ENCODE measurements around the gene ZFAND2B. TPM values are rescaled to one million over a fixed set of nuclear protein-coding genes. Genes with fewer than 3 reads are reported as not detected.

The ZFAND2B gene
- polyA plus RNA-seq, 1 of the 3 experiments (the other 2 are of a cell fraction), result 39.9 TPM

DNA sequence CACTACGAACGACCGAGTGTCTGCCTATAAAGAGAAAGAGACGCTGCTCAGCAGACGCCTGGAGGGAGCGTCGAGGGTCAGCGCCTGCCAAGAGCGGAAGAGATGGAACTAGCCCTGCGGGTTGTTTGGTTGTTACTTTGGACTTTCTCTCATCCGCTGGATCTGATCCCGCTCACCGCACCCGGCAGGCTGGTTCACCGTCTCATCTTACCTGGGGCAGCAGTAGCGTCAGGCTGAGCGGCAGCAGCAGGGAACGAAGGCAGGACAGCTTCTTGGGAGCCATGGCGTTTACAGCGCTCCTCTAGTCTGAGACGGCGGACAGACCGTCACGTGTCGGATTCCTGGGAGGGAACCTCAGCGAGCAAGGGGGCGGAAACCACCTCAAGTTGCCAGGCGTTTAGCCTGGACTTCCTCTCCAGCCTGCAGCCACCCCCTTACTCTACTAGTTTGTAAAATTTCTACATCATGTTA, 36.7 kb downstream of the ZFAND2B start:
- peaks cover under 1% of the 10 kb centered on the region for H3F3A ChIP-seq (replicated peaks; ENCODE audit: insufficient read depth)
- H3K36me3 ChIP-seq (replicated peaks in 1 of 2; ENCODE audit: control insufficient read depth in 1 of 2, insufficient read depth in 2 of 2, low read length in 1 of 2), result peaks cover 6 to 30% of the 10 kb centered on the region in 2 experiments
- H3K4me1 ChIP-seq (ENCODE audit: control insufficient read depth in 1 of 2, insufficient read depth in 2 of 2, low read depth in 1 of 2, low read length in 1 of 2), result peaks cover 0 to 21% of the 10 kb centered on the region in 2 experiments; a peak in 2 of 4 replicates
- no peaks in the 10 kb centered on the region for H3K9me3 ChIP-seq
- no peak for DNase-seq
- no peak overlapping the region for H3K9ac ChIP-seq
- no peaks in the 10 kb centered on the region for H4K20me1 ChIP-seq (ENCODE audit: insufficient read depth)
- peaks cover 20% of the 10 kb centered on the region for H3K79me2 ChIP-seq (ENCODE audit: insufficient read depth)
- no peaks in the 10 kb centered on the region for H3K9me2 ChIP-seq
- ChIA-PET CTCF (interaction anchor here (0.8 to 1.1 kb wide), 2 partner anchors 9 to 50 kb away, joined by 3 read pairs; partner anchors contain the start of gene TUBA4B), POLR2A (no interaction called here)
- H2AFZ ChIP-seq (ENCODE audit: low read depth), result no peak overlapping the region
- TF ChIP-seq TCF12 (IDR thresholded peaks at IDR 0.05), result no peak
- no peak for TF ChIP-seq EZH2phosphoT487 (IDR thresholded peaks at IDR 0.05; ENCODE audit: borderline replicate concordance, low read depth)
- no peak for TF ChIP-seq YY1 (IDR thresholded peaks at IDR 0.05; ENCODE audit: low read depth)
- TF ChIP-seq RAD21 (IDR thresholded peaks at IDR 0.05; ENCODE audit: low read length), result no peak
- 90% methylated on average over 25 of the region's 28 CpGs for WGBS (ENCODE audit: low lambda C conversion rate)
- no peaks in the 10 kb centered on the region for H3K27me3 ChIP-seq (ENCODE audit: insufficient read depth)
- H3K27ac ChIP-seq (ENCODE audit: low read depth in 2 of 2, low read length in 1 of 2), result no peak overlapping the region
- no peak overlapping the region for H3K4me2 ChIP-seq
- H3K4me3 ChIP-seq (ENCODE audit: low read depth in 2 of 2, low read length in 1 of 2), result no peak overlapping the region

DNA sequence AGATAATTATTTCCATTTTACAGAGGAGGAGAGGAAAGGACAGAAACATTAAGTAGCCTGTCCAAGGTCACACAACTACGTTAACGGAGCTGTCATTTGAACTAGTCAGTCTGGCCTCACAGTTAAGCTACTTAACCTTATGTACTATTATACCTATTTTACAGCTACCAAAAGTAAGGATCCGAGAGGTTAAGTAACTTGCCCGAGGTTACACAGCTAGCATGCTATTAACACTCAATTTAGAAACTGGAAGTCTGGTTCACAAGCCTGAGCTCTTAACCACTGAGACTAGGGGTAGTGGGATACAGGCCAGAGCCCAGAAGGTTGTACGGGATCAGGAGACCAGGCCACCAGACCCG, 38.2 kb downstream of the ZFAND2B start:
- no peaks in the 10 kb centered on the region for H4K20me1 ChIP-seq (ENCODE audit: insufficient read depth)
- ChIA-PET POLR2A (interaction anchor here (0.5 to 2.9 kb wide), 12 partner anchors 10 to 297 kb away, joined by 3 to 23 read pairs (median 6); partner anchors contain the start of genes ABCB6, ANKZF1, ATG9A and CNPPD1), CTCF (interaction anchor here (1.0 to 3.2 kb wide), 10 partner anchors 11 to 264 kb away, joined by 3 to 20 read pairs (median 4); partner anchors contain the start of gene NHEJ1)
- H3K36me3 ChIP-seq (replicated peaks in 1 of 2; ENCODE audit: control insufficient read depth in 1 of 2, insufficient read depth in 2 of 2, low read length in 1 of 2), result peaks cover 6 to 20% of the 10 kb centered on the region in 2 experiments
- no peaks in the 10 kb centered on the region for H3K27me3 ChIP-seq (ENCODE audit: insufficient read depth)
- TF ChIP-seq RCOR1 (IDR thresholded peaks at IDR 0.05; ENCODE audit: low read length) (0 out of 2 replicates have a peak, but pooled peaks have one; percentile 7), RXRA (IDR thresholded peaks at IDR 0.05; ENCODE audit: borderline replicate concordance, low read depth) (no peak)
- peak overlapping the region; percentile 73 for H2AFZ ChIP-seq (ENCODE audit: low read depth)
- H3K79me2 ChIP-seq (ENCODE audit: insufficient read depth), result peaks cover 20% of the 10 kb centered on the region
- H3K27ac ChIP-seq (ENCODE audit: low read depth in 2 of 2, low read length in 1 of 2), result peak overlapping the region; percentile 78 to 92
- 21% methylated on average over 6 of the region's 6 CpGs for WGBS (ENCODE audit: low lambda C conversion rate)
- peaks cover 15% of the 10 kb centered on the region for H3F3A ChIP-seq (replicated peaks; ENCODE audit: insufficient read depth)
- H3K9me2 ChIP-seq, result no peaks in the 10 kb centered on the region
- H3K9me3 ChIP-seq, result no peaks in the 10 kb centered on the region
- H3K9ac ChIP-seq, result peak overlapping the region; percentile 94
- peaks cover 10 to 26% of the 10 kb centered on the region in 2 experiments for H3K4me1 ChIP-seq (ENCODE audit: control insufficient read depth in 1 of 2, insufficient read depth in 2 of 2, low read depth in 1 of 2, low read length in 1 of 2)
- peak overlapping the region; percentile 91 for H3K4me2 ChIP-seq
- H3K4me3 ChIP-seq (ENCODE audit: low read depth in 2 of 2, low read length in 1 of 2), result peak overlapping the region; percentile 84 to 97
- DNase-seq, result no peak

DNA sequence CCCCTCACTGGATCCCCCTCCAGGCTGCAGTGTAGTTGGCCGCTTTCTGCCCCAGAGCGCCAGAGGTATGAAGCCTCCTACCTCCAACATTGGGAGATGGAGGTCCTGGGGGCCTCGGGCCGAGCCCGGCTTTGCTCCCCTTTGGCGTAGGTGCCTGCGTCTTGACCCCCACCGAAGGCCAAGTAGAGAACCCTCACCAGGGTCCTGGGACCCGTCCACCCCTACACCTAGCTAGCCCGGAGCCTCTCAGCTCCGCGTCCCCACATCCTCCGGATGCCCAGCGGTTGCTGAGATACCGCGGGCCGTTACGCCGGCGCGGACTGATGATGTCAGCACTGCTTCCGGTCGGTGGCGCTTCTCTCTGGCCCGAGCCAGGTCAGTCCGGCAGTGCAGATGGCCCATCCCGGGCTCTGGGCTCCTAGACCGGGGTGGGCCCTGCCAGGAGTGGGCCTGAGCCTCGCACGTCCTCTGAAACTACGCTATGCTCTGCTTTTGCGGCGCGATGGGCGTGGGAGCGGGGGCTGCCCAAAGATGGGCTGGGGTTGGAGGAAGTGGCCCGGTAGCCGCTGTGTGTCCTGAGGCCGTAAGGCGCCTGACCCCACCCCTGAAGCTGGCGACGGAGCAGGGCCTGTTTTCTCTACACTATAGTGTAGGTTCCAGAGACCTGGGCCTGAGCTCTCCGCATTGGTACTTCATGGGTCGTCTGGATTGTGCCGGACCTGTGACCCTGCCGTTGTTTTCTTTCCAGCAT, 38.7 kb downstream of the ZFAND2B start, which contains the start of the genes GLB1L and STK16:
TSS of gene GLB1L (minus strand) at position 297 of the 751 bp plus-strand sequence. CDS start 1,871 bp downstream, outside the sequence.
TSS of gene STK16 (plus strand) at position 332 of the 751 bp plus-strand sequence. CDS start 521 bp downstream, outside the sequence.
- Histone ChIP-seq H3F3A (replicated peaks; ENCODE audit: insufficient read depth) (peaks cover 19% of the 10 kb centered on the region), H3K27me3 (ENCODE audit: insufficient read depth) (no peaks in the 10 kb centered on the region), H3K9me2 (no peaks in the 10 kb centered on the region), H3K36me3 (replicated peaks in 1 of 2; ENCODE audit: control insufficient read depth in 1 of 2, insufficient read depth in 2 of 2, low read length in 1 of 2) (peaks cover 6 to 16% of the 10 kb centered on the region in 2 experiments), H3K9me3 (no peaks in the 10 kb centered on the region), H3K79me2 (ENCODE audit: insufficient read depth) (peaks cover 20% of the 10 kb centered on the region), H3K27ac (ENCODE audit: low read depth in 2 of 2, low read length in 1 of 2) (peak within 1 kb of the TSS; percentile 78 to 92), H3K4me2 (peak within 1 kb of the TSS; percentile 91), H4K20me1 (ENCODE audit: insufficient read depth) (no peaks in the 10 kb centered on the region), H2AFZ (ENCODE audit: low read depth) (peak within 1 kb of the TSS; percentile 73), H3K4me1 (ENCODE audit: control insufficient read depth in 1 of 2, insufficient read depth in 2 of 2, low read depth in 1 of 2, low read length in 1 of 2) (peaks cover 15 to 26% of the 10 kb centered on the region in 2 experiments), H3K4me3 (ENCODE audit: low read depth in 2 of 2, low read length in 1 of 2) (peak within 1 kb of the TSS; percentile 84 to 97), H3K9ac (peak within 1 kb of the TSS; percentile 94)
- CTCF ChIA-PET, result interaction anchor here (0.9 to 3.3 kb wide), 16 partner anchors 11 to 265 kb away, joined by 3 to 20 read pairs (median 4); partner anchors contain the start of gene NHEJ1
- DNase-seq, result peak; percentile 98
- 0% methylated on average over 17 of the region's 46 CpGs for WGBS (ENCODE audit: low lambda C conversion rate)
- POLR2A ChIA-PET, result interaction anchor here (0.5 to 2.9 kb wide), 14 partner anchors 10 to 296 kb away, joined by 3 to 23 read pairs (median 4); partner anchors contain the start of genes ABCB6, ANKZF1, ATG9A and CNPPD1
- peak; percentile 87 for TF ChIP-seq GABPA (IDR thresholded peaks at IDR 0.05; ENCODE audit: low read depth)
- no peak for TF ChIP-seq RXRA (IDR thresholded peaks at IDR 0.05; ENCODE audit: borderline replicate concordance, low read depth)
- TF ChIP-seq FOXJ3 (CRISPR knock-in tag; IDR thresholded peaks at IDR 0.05), result no peak
- TF ChIP-seq, protein P1, sequence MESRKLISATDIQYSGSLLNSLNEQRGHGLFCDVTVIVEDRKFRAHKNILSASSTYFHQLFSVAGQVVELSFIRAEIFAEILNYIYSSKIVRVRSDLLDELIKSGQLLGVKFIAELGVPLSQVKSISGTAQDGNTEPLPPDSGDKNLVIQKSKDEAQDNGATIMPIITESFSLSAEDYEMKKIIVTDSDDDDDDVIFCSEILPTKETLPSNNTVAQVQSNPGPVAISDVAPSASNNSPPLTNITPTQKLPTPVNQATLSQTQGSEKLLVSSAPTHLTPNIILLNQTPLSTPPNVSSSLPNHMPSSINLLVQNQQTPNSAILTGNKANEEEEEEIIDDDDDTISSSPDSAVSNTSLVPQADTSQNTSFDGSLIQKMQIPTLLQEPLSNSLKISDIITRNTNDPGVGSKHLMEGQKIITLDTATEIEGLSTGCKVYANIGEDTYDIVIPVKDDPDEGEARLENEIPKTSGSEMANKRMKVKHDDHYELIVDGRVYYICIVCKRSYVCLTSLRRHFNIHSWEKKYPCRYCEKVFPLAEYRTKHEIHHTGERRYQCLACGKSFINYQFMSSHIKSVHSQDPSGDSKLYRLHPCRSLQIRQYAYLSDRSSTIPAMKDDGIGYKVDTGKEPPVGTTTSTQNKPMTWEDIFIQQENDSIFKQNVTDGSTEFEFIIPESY (IDR thresholded peaks at IDR 0.05; ENCODE audit: borderline replicate concordance, low read depth), result no peak
- TF ChIP-seq RAD21 (IDR thresholded peaks at IDR 0.05; ENCODE audit: low read length), result peak; percentile 3; the same call in 1 of the 2 replicates
- TF ChIP-seq TCF12 (IDR thresholded peaks at IDR 0.05), result no peak
- TF ChIP-seq MXI1 (IDR thresholded peaks at IDR 0.05; ENCODE audit: low read depth, low read length), result peak; percentile 85
- TF ChIP-seq EP300 (IDR thresholded peaks at IDR 0.05; ENCODE audit: borderline replicate concordance in 1 of 2, low read depth in 1 of 2, low read length in 1 of 2), result no peak
- no peak for TF ChIP-seq TEAD4 (IDR thresholded peaks at IDR 0.05; ENCODE audit: borderline replicate concordance, insufficient read depth)
- TF ChIP-seq NFIC (IDR thresholded peaks at IDR 0.05; ENCODE audit: borderline replicate concordance), result no peak
- peak; percentile 84 for TF ChIP-seq TAF1 (IDR thresholded peaks at IDR 0.05; ENCODE audit: borderline replicate concordance, low read depth, low read length)

Data from SK-N-SH (cell line).